ENCODE data around the gene USH1G. TPM values are rescaled to one million over a fixed set of nuclear protein-coding genes. Genes with fewer than 3 reads are reported as not detected.
"Not testable (repeated sequence)": the region's sequence is repeated elsewhere in the genome, so short reads cannot be mapped to it uniquely, and the experiment has no call there.

Gene USH1G
- total RNA-seq, 1 donor from 2014 or later = not detected

DNA sequence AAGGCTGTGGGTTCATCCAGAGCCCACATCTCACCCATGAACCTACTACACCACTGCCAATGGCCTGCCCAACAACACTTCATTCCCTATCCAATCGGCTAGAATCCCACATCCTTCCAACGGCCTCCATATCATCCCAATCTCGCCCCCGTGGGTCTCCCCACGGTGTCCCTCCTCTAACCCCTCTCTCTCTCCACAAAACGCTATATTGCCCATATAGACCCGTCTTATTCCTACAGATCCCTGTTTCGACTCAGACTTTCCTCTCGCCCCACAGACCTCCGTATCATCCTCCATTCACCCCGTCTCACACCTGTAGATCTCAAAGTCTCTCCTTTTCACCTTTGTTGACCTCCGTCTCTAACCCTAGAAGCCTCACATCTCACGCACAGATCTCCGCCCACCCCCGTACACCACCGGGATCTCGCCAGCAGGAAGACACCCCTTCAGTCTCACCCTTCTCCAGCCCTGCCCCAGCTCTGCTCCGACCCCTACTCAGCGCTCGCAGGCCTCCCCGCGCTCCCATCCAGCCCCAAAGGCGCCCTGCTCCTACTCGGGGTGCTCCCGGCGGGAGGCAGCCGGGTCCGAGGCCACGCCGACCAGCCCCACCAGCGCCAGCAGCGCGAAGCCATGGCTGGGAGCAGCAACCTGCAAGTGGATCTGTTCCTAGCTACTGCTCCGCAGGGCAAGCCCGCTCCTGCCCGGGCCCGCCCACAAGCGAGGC is 50.6 kb downstream of the USH1G start, which contains the start of gene FDXR:
Gene FDXR (minus strand): TSS at position 682 of the 724 bp plus-strand sequence. CDS start 50 bp downstream, at position 632.
- H3K27me3 ChIP-seq (ENCODE audit: low read depth) = no peaks in the 10 kb centered on the region
- intact Hi-C loops (cut with micrococcal nuclease) = no loop called here
- no peaks in the 10 kb centered on the region for H3K36me3 ChIP-seq
- H3K9me3 ChIP-seq (replicated peaks) = no peaks in the 10 kb centered on the region
- H3K27ac ChIP-seq (replicated peaks) = peak within 1 kb of the TSS; percentile 93
- TF ChIP-seq, protein P1, sequence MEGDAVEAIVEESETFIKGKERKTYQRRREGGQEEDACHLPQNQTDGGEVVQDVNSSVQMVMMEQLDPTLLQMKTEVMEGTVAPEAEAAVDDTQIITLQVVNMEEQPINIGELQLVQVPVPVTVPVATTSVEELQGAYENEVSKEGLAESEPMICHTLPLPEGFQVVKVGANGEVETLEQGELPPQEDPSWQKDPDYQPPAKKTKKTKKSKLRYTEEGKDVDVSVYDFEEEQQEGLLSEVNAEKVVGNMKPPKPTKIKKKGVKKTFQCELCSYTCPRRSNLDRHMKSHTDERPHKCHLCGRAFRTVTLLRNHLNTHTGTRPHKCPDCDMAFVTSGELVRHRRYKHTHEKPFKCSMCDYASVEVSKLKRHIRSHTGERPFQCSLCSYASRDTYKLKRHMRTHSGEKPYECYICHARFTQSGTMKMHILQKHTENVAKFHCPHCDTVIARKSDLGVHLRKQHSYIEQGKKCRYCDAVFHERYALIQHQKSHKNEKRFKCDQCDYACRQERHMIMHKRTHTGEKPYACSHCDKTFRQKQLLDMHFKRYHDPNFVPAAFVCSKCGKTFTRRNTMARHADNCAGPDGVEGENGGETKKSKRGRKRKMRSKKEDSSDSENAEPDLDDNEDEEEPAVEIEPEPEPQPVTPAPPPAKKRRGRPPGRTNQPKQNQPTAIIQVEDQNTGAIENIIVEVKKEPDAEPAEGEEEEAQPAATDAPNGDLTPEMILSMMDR (IDR thresholded peaks at IDR 0.05; ENCODE audit: borderline replicate concordance) = no peak
- peaks cover 33% of the 10 kb centered on the region for H3K4me1 ChIP-seq
- peak within 1 kb of the TSS; percentile 77 for H3K4me3 ChIP-seq
- no peak for DNase-seq

DNA sequence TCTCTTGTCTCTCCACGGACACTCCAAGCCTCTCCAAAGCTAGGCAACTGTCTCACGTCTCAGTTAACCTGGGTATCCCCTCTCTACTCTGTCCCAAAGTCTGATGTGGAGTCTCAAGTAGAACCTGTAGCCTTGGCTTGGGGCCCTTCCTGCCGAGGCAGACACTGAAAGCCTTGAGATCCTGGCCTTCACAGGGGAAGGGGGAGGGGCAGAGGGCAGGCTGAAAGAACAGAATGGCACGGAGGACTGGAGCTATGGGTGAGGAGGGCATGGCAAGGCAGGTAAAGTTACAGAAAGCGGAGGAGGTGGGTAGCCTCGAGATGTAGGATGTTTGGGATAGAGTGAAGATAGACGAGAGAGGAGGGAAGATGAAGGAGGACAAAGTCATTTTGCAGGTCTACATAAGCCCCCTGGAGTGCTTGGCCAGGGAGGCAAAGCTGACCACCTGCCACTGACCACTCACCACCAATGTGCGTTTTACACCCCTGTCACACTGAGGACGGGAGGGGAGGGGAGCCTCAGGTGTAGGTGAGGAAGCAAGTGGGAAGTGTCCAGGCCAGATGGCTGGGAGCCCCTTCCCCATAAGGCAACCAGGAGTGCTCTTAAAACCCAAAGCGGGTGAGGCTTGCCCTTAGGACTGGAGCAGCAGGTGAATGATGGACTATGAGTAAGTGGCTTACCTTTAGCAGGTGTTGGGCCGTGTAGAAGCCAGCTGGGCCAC is 51.5 kb downstream of the USH1G start:
- Histone ChIP-seq H3K4me1 (peaks cover 25% of the 10 kb centered on the region), H3K36me3 (no peaks in the 10 kb centered on the region), H3K9me3 (replicated peaks) (no peaks in the 10 kb centered on the region), H3K4me3 (peak overlapping the region; percentile 77), H3K27ac (replicated peaks) (no peak overlapping the region), H3K27me3 (ENCODE audit: low read depth) (no peaks in the 10 kb centered on the region)
- TF ChIP-seq, protein P1 (IDR thresholded peaks at IDR 0.05; ENCODE audit: borderline replicate concordance) = no peak
- intact Hi-C loops (cut with micrococcal nuclease) = no loop called here
- DNase-seq = no peak

DNA sequence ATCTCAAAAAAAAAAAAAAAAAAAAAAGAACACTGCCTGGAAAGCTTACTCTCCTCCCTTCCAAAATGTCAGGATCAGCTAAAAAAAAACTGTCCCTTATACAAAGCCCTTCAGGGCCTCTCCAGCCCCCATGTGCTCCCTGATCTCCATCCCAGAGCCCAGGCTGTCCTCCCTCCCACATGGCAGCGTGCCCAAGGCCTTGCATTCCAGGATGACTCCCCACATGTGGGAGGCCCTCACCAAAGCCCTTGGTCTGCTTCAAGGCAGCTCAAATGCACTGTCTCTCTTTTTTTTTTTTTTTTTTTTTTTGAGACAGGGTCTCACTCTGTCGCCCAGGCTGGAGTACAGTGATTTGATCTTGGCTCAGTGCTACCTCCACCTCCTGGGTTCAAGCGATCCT is 52.5 kb downstream of the USH1G start:
- no peak for DNase-seq
- intact Hi-C loops (cut with micrococcal nuclease) = no loop called here
- no peak overlapping the region for H3K27ac ChIP-seq (replicated peaks)

DNA sequence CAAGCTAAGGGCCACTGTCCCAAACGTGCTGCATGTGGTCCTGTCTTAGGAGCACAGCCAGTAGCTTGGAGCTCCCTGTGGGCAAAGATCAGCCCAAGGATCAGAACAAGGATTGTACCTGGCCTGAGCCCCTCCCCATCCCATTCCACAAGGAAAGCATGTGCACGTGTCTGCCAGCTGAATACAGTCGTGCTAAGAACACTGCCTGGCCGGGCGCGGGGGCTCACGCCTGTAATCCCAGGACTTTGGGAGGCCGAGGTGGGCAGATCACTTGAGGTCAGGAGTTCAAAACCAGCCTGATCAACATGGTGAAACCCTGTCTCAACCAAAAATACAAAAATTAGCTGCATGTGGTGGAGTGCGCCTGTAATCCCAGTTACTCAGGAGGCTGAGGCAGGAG is 53.0 kb downstream of the USH1G start:
- H3K9me3 ChIP-seq (replicated peaks); intact Hi-C loops (cut with micrococcal nuclease); DNase-seq; H3K27me3 ChIP-seq (ENCODE audit: low read depth); H3K27ac ChIP-seq (replicated peaks); H3K36me3 ChIP-seq; H3K4me3 ChIP-seq: not testable (repeated sequence)
- peaks cover 25% of the 10 kb centered on the region for H3K4me1 ChIP-seq

More for the DNA sequence above, 52.5 kb downstream of the USH1G start:
- Histone ChIP-seq H3K9me3 (replicated peaks) (no peaks in the 10 kb centered on the region), H3K27me3 (ENCODE audit: low read depth) (no peaks in the 10 kb centered on the region), H3K36me3 (no peaks in the 10 kb centered on the region), H3K4me3 (no peak overlapping the region), H3K4me1 (peaks cover 25% of the 10 kb centered on the region)
- TF ChIP-seq, protein P1 (IDR thresholded peaks at IDR 0.05; ENCODE audit: borderline replicate concordance) = no peak

DNA sequence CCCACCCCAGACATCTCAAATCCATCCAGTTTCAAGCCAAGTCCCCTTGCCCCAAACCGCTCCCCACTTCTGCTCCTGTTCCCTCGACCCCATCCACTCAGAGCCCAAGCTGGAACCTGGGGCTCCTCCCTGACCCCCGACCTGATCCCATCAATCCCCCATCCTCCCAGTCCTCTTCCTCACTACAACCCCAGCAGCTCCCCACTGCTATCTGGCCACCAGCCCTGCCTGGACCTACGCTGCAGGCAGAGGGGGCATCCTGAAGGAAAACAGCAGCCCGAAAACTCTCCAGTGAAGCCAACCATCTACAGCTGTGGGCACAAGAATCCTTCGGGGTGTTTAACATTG is 54.2 kb downstream of the USH1G start:
- intact Hi-C loops (cut with micrococcal nuclease) = loop anchor here (5.0 kb wide), 1 partner anchor 82 kb away; no protein-coding TSS in a partner anchor
- DNase-seq = no peak

More for the DNA sequence above, 54.2 kb downstream of the USH1G start:
- TF ChIP-seq, protein P1 (IDR thresholded peaks at IDR 0.05; ENCODE audit: borderline replicate concordance) = no peak
- H3K4me3 ChIP-seq = no peak overlapping the region
- H3K4me1 ChIP-seq = peaks cover 21% of the 10 kb centered on the region
- no peak overlapping the region for H3K27ac ChIP-seq (replicated peaks)
- no peaks in the 10 kb centered on the region for H3K9me3 ChIP-seq (replicated peaks)
- H3K27me3 ChIP-seq (ENCODE audit: low read depth) = no peaks in the 10 kb centered on the region
- H3K36me3 ChIP-seq = no peaks in the 10 kb centered on the region

All from left ventricle myocardium inferior (tissue), 1 donor.